IgD-negative memory B cell (primary cell): ENCODE data around the gene SEPTIN3. TPM values are rescaled to one million over a fixed set of nuclear protein-coding genes. Genes with fewer than 3 reads are reported as not detected.

Source experiments
- H3K27ac Mint-ChIP-seq, 3 donors: one replicate each; pipeline ENCODE4 v1.8.0; 2020 to 2022; ENCODE audit warnings: mild to moderate bottlenecking in 3 of 3, mixed read lengths in 3 of 3, moderate library complexity in 1 of 3
- H3K27me3 Mint-ChIP-seq: one replicate; pipeline ENCODE4 v1.8.0; 2021; ENCODE audit warnings: mixed read lengths
- H3K36me3 Mint-ChIP-seq: one replicate; pipeline ENCODE4 v1.8.0; 2020; ENCODE audit warnings: mild to moderate bottlenecking, mixed read lengths
- H3K4me1 Mint-ChIP-seq, 3 donors: one replicate each; pipeline ENCODE4 v1.8.0; 2020 to 2022; ENCODE audit warnings: mixed read lengths in 3 of 3, mild to moderate bottlenecking in 1 of 3
- H3K4me3 Mint-ChIP-seq, 4 donors: one replicate each; pipeline ENCODE4 v1.8.0; 2020 to 2022; ENCODE audit warnings: mild to moderate bottlenecking in 4 of 4, mixed read lengths in 4 of 4, moderate library complexity in 3 of 4
- H3K9me3 Mint-ChIP-seq, 3 donors: one replicate each; pipeline ENCODE4 v1.8.0; 2020 to 2021; ENCODE audit warnings: mixed read lengths in 3 of 3, mild to moderate bottlenecking in 1 of 3
- polyA plus RNA-seq: library from polyadenylated mRNA; unstranded; fragments of 300-500 nt; fragmentation: Illumina TruSeq; gene quantifications from one replicate; pipeline ENCODE4 v1.2.3, GENCODE V29; 2021

SEPTIN3 gene
- polyA plus RNA-seq, 1 donor from 2014 or later, result 0.05 TPM

DNA sequence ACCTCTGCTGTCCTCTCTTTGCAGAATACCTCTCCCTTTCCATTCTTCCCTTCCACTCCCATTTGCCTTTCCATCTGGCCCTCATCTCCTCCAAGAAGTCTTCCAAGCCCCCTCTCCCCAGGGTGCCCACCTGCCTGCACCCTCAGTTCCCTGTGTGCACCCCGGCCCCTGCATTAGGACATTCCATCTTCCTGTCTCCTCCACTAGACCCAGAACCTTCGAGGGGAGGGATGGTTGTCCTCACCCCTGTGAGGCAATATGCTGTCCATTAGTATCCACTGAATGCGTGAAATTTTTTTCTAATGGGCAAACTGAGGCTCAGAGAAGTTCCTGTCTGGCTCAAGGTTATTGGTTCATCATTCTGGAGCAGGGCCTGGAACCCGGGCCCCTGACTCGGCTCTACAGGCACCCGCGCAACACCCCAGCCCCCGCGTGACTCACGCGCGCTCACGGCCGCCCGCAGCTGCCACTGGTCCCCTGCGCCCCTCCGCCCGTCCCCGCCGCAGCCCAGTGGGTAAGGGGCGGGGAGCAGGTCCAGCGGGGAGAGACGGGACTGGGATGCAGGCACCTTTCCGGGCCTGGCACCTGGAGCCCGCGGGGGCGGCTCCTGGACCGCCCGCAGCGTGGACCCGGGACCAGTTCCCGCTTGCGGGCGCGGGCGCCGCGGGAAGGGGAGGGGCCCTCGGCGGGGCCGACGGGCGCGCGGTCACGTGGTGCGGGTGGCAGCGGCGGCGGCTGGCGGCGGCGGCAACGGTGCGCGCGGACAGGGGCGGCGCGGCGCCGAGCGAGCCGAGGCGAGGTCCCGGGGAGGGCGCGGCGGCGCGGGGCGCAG lies 7.0 kb downstream of the SEPTIN3 start:
- Mint-ChIP-seq H3K27ac (peak overlapping the region in 2 of 3 donors; percentile 10 to 21), H3K36me3 (no peaks in the 10 kb centered on the region), H3K27me3 (peaks cover 27% of the 10 kb centered on the region), H3K4me3 (peak overlapping the region; percentile 19 to 90 (median 78)), H3K9me3 (peaks cover 0 to 1% (median 0%) of the 10 kb centered on the region in 3 donors), H3K4me1 (peaks cover 0 to 8% (median 3%) of the 10 kb centered on the region in 3 donors)

GRCh38 chr22:41976961-41977566 lies 7.8 kb downstream of the SEPTIN3 start:
- peaks cover 25% of the 10 kb centered on the region for H3K27me3 Mint-ChIP-seq
- H3K9me3 Mint-ChIP-seq, result peaks cover 0 to 1% (median 0%) of the 10 kb centered on the region in 3 donors
- no peaks in the 10 kb centered on the region for H3K36me3 Mint-ChIP-seq
- H3K4me1 Mint-ChIP-seq, result peaks cover 0 to 8% (median 3%) of the 10 kb centered on the region in 3 donors
- peak overlapping the region; percentile 63 to 70 (median 67) for H3K4me3 Mint-ChIP-seq
- no peak overlapping the region for H3K27ac Mint-ChIP-seq

DNA sequence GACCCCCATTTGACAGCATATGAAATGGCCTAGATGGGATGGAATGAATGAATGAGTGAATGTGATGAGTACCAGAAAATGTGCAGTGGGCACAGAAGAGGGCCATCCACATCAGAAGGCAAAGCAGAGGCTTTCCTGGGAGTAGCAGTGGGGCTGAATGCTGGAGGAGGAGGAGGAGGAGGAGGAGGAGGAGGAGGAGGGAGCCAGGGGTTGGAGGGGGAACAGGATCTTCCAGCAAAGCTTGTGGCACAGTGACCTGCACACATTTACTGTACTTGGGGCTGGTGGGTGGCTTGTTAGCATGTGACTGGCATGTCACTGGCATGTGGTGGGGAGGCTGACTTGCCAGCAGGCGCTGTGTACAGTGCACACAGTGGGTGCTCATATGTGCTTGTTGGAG lies 9.5 kb downstream of the SEPTIN3 start:
- peaks cover 0 to 1% (median 0%) of the 10 kb centered on the region in 3 donors for H3K9me3 Mint-ChIP-seq
- H3K4me3 Mint-ChIP-seq, result peak overlapping the region in 1 of 4 donors; percentile 57
- no peaks in the 10 kb centered on the region for H3K36me3 Mint-ChIP-seq
- peaks cover 0 to 8% (median 3%) of the 10 kb centered on the region in 3 donors for H3K4me1 Mint-ChIP-seq
- H3K27ac Mint-ChIP-seq, result no peak overlapping the region
- H3K27me3 Mint-ChIP-seq, result peaks cover 19% of the 10 kb centered on the region

DNA sequence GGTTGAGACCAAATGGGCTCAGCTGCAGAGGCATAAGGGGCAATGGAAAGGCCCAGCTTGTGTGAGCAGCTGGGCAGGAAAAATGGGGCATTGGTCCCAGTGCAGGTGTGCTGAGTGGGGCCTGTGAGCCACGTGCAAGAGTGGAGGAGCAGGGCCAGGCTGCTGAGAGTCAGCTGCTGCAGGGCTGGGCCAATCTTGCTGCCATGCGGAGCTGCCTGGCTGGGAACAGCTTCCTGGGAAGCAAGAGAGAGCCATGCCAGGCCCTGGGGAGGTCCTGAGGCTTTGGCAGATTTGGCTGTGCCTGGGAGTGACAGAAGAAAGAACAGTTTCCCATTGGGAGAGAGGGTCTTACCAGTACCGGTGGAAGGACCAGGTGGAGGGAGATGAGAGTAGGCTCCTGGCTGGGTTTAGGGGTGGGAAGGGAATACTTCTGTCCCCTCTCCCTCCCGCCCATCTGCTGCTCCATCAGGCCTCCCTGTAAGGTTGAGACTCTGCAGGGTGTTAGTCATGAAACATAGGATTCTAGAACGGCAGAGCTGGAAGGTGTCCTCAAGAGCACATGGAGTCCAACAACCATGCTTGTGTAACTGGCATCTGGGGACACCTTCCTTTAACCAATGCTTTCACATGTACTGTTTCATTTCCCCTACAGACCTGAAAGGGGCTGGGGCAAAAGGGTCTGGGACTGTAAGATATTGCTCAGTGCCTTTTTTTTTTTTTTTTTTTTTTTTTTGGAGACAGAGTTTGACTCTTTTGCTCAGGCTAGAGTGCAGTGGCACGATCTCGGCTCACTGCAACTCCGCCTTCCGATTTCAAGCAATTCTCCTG lies 10.4 kb downstream of the SEPTIN3 start:
- Mint-ChIP-seq H3K27me3 (peaks cover 15% of the 10 kb centered on the region), H3K4me1 (peaks cover 0 to 8% (median 2%) of the 10 kb centered on the region in 3 donors), H3K36me3 (no peaks in the 10 kb centered on the region), H3K9me3 (peaks cover 0 to 1% (median 0%) of the 10 kb centered on the region in 3 donors), H3K27ac (no peak overlapping the region), H3K4me3 (no peak overlapping the region)

GRCh38 chr22:41982865-41983264 lies 13.6 kb downstream of the SEPTIN3 start:
- peaks cover 0 to 3% (median 0%) of the 10 kb centered on the region in 3 donors for H3K9me3 Mint-ChIP-seq
- H3K4me1 Mint-ChIP-seq, result no peaks in the 10 kb centered on the region
- H3K4me3 Mint-ChIP-seq, result no peak overlapping the region
- H3K27me3 Mint-ChIP-seq, result peaks cover 2% of the 10 kb centered on the region
- H3K27ac Mint-ChIP-seq, result no peak overlapping the region
- no peaks in the 10 kb centered on the region for H3K36me3 Mint-ChIP-seq

DNA sequence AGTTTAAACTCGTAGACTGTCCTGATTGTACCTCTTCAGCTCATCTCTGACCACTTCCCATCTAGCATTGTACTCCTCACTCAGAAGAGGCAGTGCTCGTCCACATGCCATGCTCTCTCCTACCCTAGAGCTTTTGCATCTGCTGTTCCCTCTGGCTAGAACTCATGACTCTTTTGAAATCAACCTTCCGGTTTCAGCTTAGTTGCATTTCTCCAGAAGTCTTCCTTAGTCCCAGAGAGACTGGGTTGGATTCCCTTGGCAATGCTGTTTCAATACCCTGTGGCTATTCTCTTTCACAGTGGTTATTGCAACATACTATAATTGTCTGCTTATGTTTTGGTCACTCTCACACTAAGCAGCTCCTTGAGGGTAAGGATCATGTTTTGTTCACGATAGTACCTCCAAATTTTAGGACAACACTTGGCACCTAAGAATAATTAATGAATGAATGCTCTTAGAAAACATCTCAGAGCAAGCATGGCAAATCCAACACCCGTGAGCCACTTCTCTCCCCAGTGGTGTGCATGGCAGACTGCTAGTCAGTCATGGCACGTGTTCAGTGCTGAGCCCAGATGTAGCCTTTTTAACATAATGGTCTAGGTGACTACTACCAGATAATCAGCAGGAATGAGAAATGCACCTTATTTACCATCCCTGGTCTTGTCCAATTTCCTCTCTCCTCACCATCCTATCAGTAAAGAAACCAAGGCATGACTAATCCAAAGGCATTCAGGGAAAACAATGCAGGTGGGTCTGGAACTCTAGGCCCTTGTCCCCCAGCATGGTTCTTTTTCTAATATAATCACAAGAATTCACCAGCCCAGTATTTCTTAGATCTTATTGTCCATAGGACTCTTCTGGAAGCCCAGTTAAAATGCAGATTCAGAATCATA lies 14.5 kb downstream of the SEPTIN3 start:
- Mint-ChIP-seq H3K4me1 (no peaks in the 10 kb centered on the region), H3K4me3 (no peak overlapping the region), H3K9me3 (peaks cover 0 to 3% (median 0%) of the 10 kb centered on the region in 3 donors), H3K27me3 (peaks cover 2% of the 10 kb centered on the region), H3K36me3 (no peaks in the 10 kb centered on the region), H3K27ac (no peak overlapping the region)

DNA sequence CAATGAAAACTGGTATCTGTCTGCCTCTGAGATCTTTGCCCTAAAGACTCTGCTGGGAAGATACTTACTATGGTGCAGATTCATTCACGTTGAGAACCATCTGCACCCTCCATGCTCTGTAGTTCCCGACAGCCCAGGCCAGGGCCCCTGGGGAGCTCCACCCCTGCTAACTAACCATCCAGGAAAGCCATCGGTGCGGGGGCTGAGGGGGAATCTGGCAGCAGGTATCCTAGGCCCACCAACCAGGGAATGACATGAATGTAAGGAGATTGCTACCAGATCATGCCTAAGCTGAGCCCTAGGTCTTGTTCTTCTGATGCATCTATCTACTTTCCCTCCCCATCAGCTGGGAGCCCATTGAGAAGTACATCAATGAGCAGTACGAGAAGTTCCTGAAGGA lies 18.0 kb downstream of the SEPTIN3 start:
- peaks cover 0 to 2% (median 0%) of the 10 kb centered on the region in 3 donors for H3K9me3 Mint-ChIP-seq
- no peaks in the 10 kb centered on the region for H3K4me1 Mint-ChIP-seq
- no peaks in the 10 kb centered on the region for H3K36me3 Mint-ChIP-seq
- no peak overlapping the region for H3K4me3 Mint-ChIP-seq
- no peaks in the 10 kb centered on the region for H3K27me3 Mint-ChIP-seq
- no peak overlapping the region for H3K27ac Mint-ChIP-seq

DNA sequence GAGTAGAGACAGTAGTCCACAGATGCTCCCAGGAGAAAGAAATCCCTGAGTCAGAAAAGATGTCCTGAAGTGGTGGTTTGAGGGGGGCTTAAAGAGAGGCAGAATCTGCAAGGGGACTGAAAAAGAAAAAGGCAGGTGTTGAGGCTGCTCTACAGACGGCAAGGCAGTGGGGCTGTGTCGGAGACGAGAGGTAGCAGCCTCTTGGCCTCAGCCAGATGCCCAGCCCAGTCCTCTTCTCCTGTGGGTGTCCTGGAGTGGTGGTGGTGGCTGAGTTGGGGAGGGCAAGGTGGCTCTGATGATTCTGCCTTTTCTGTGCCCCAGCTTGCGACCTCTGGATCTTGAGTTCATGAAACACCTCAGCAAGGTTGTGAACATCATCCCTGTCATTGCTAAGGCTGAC lies 20.0 kb downstream of the SEPTIN3 start:
- Mint-ChIP-seq H3K27ac (peak overlapping the region in 1 of 3 donors; percentile 19), H3K27me3 (no peaks in the 10 kb centered on the region), H3K4me1 (no peaks in the 10 kb centered on the region), H3K9me3 (peaks cover 0 to 2% (median 0%) of the 10 kb centered on the region in 3 donors), H3K36me3 (no peaks in the 10 kb centered on the region), H3K4me3 (peak overlapping the region in 1 of 4 donors; percentile 17)

DNA sequence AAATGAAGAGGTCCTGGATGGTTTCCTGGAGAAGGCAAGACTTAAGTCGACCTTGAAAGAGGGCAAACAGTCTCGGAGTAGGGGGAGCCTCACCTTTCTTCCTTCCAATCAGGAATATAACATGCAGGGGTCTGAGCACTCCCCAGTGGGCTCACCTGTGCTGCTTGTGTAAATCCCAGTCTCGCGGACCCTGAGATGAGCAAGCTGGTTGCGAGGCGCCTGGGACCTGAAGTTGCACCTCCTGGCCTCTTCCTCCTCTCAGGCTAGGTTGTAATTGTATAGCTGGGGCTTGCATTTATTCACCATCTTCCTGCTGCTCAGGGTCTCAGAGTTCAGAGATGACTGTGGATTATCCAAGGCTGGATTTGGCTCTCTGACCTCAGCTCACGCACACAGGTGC lies 21.9 kb downstream of the SEPTIN3 start:
- Mint-ChIP-seq H3K4me1 (no peaks in the 10 kb centered on the region), H3K36me3 (no peaks in the 10 kb centered on the region), H3K27ac (no peak overlapping the region), H3K4me3 (no peak overlapping the region), H3K9me3 (peaks cover 0 to under 1% (median 0%) of the 10 kb centered on the region in 3 donors), H3K27me3 (no peaks in the 10 kb centered on the region)

GRCh38 chr22:41992496-41992895 lies 23.3 kb downstream of the SEPTIN3 start:
- Mint-ChIP-seq H3K9me3 (no peaks in the 10 kb centered on the region), H3K4me1 (peaks cover 0 to 4% (median 0%) of the 10 kb centered on the region in 3 donors), H3K27ac (peak overlapping the region in 1 of 3 donors; percentile 23), H3K27me3 (no peaks in the 10 kb centered on the region), H3K4me3 (peak overlapping the region in 1 of 4 donors; percentile 17), H3K36me3 (no peaks in the 10 kb centered on the region)

DNA sequence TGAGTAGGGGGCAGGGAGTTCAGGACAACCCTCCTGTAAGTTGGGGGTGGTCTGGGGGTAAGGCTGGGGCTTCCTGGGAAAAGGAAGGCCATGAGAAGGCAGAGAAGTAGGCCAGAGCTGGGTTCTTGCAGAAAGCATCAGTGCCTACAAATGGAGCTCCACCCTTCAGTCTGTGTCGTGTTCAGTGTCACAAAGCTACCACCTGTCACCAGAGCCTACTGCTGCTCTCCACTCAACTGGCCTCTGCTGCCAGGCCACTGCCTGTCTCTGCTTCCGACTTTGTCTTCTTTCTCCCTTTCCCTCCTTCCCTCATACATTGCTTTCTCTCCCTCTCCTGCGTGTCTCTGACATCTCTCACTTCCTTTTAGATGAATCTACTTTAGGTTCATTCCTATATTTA lies 26.0 kb downstream of the SEPTIN3 start:
- Mint-ChIP-seq H3K9me3 (peaks cover 0 to 2% (median 0%) of the 10 kb centered on the region in 3 donors), H3K4me1 (peaks cover 4 to 13% (median 12%) of the 10 kb centered on the region in 3 donors), H3K36me3 (peaks cover 2% of the 10 kb centered on the region), H3K27me3 (peaks cover 2% of the 10 kb centered on the region), H3K4me3 (peak overlapping the region in 2 of 4 donors; percentile 24 to 54), H3K27ac (peak overlapping the region in 1 of 3 donors; percentile 47)

DNA sequence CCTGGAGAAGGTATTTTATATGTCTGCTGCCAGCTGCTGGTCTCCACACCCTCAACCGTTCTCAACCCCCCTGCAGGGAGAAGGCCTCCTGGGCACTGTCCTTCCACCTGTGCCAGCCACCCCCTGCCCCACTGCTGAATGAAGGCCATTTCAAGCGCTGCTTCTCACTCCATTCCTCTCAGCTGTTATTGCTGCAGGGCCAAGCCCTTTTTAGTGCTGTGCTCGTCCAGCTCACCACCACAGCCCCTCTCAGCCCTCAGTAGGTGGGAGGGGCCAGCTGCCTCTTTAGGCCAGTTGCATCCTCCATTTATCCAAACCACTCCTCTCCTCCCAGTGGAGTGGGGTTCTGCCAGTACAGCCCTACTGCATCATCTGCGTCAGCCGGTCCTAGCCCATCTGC lies 27.6 kb downstream of the SEPTIN3 start:
- H3K9me3 Mint-ChIP-seq, result peaks cover 0 to 2% (median 0%) of the 10 kb centered on the region in 3 donors
- peaks cover 2% of the 10 kb centered on the region for H3K27me3 Mint-ChIP-seq
- H3K27ac Mint-ChIP-seq, result peak overlapping the region in 1 of 3 donors; percentile 14
- H3K36me3 Mint-ChIP-seq, result peaks cover 2% of the 10 kb centered on the region
- H3K4me3 Mint-ChIP-seq, result peak overlapping the region in 1 of 4 donors; percentile 24
- H3K4me1 Mint-ChIP-seq, result peaks cover 4 to 15% (median 13%) of the 10 kb centered on the region in 3 donors

- peak within 1 kb of the TSS; percentile 88 to 99 (median 97) for H3K4me3 Mint-ChIP-seq
- peaks cover 2% of the 10 kb centered on the region for H3K27me3 Mint-ChIP-seq
- peaks cover 0 to 2% (median 0%) of the 10 kb centered on the region in 3 donors for H3K9me3 Mint-ChIP-seq
- peak within 1 kb of the TSS; percentile 30 to 99 (median 95) for H3K27ac Mint-ChIP-seq
- H3K36me3 Mint-ChIP-seq, result peaks cover 2% of the 10 kb centered on the region
- peaks cover 4 to 16% (median 13%) of the 10 kb centered on the region in 3 donors for H3K4me1 Mint-ChIP-seq
Observed at GRCh38 chr22:41998361-41999261, 29.4 kb downstream of the SEPTIN3 start, which contains the start of gene WBP2NL. Gene WBP2NL, plus strand, starts transcription at chr22:41998788. Its CDS starts 31 bp downstream, at chr22:41998819.
